Kidney (tissue), 14 donors: Measurements from ENCODE around the gene TRPV5. TPM values are rescaled to one million over a fixed set of nuclear protein-coding genes. Genes with fewer than 3 reads are reported as not detected.

Experiments
- DNase-seq, 5 donors: peaks; one replicate each; pipeline ENCODE4 v3.0.0-alpha.2; 2013 to 2020
- FAIRE-seq: peaks from 2 replicates; lab custom pipeline; 2012; peaks lifted over from hg19 to GRCh38; lab: Jason Lieb, UNC
- H3K27ac ChIP-seq, 2 donors: one replicate each; pipeline ENCODE4 v1.7.0; 2013; ENCODE audit warnings: low read depth in 2 of 2, low read length in 2 of 2, inconsistent platforms in 1 of 2
- H3K27me3 ChIP-seq: one replicate; pipeline ENCODE4 v1.7.1; 2013; ENCODE audit warnings: low read length, inconsistent platforms; ENCODE audit not compliant: control insufficient read depth, insufficient read depth
- H3K36me3 ChIP-seq, 3 donors: one replicate each; pipeline versions ENCODE4 v1.7.0 to v1.7.1; 2013; ENCODE audit warnings: low read length in 3 of 3, control low read depth in 1 of 3, inconsistent platforms in 1 of 3; ENCODE audit not compliant: insufficient read depth in 3 of 3, control insufficient read depth in 2 of 3
- H3K4me1 ChIP-seq, 3 donors: one replicate each; pipeline versions ENCODE4 v1.7.0 to v1.7.1; 2013; ENCODE audit warnings: low read length in 3 of 3, inconsistent platforms in 1 of 3, low read depth in 1 of 3; ENCODE audit not compliant: control insufficient read depth in 2 of 3, insufficient read depth in 2 of 3
- H3K4me3 ChIP-seq, 3 donors: one replicate each; pipeline versions ENCODE4 v1.7.0 to v1.8.1; 2013; ENCODE audit warnings: low read length in 3 of 3, control low read depth in 1 of 3, inconsistent platforms in 1 of 3
- H3K9ac ChIP-seq, 3 donors: one replicate each; pipeline versions ENCODE4 v1.7.0 to v1.7.1; 2013; ENCODE audit warnings: low read length in 3 of 3, control low read depth in 1 of 3, inconsistent platforms in 1 of 3
- H3K9me3 ChIP-seq, 3 donors: one replicate each; pipeline versions ENCODE4 v1.7.0 to v1.7.1; 2013; ENCODE audit warnings: low read length in 3 of 3, control low read depth in 1 of 3, inconsistent platforms in 1 of 3; ENCODE audit not compliant: control insufficient read depth in 2 of 3, insufficient read depth in 1 of 3
- CTCF ChIP-seq: IDR thresholded peaks from 3 replicates; pipeline ENCODE4 v1.5.1; 2012; ENCODE audit warnings: mild to moderate bottlenecking, moderate library complexity, borderline replicate concordance; ENCODE audit not compliant: insufficient read depth; ENCODE audit errors: extremely low read depth
- intact Hi-C: fragments of 100-400 bp; cut with DNase I; formaldehyde crosslinking; loops from one replicate; pipeline ENCODE4 v1.11.1; 2022
- polyA plus RNA-seq: library from polyadenylated mRNA; stranded (reverse); fragments of 350-450 nt; fragmentation: Illumina TruSeq; extraction: RNeasy Lipid Tissue Mini Kit (QIAGEN cat#74804); gene quantifications from one replicate; pipeline ENCODE4 v1.2.3, GENCODE V29; 2014; ENCODE audit warnings: low read depth, low replicate concordance; ENCODE audit not compliant: insufficient read depth
- total RNA-seq: library from RNA; stranded (reverse); fragmentation: NEBNext Ultra II Directional; extraction: Animal tissue kit (Norgen Biotek cat#: 25700); gene quantifications from one replicate; pipeline ENCODE4 v1.2.1, GENCODE V29; 2021
- donor health status: control.
- donor health status: control.
- donor health status: control.
- donor health status: control.
- donor health status: control.
- donor health status: DM: yes; HTN: yes; CAD: no.
- donor health status: Normal renal cell carcinoma (clear cell type).

The TRPV5 gene
- total and polyA plus RNA-seq, 2 donors from 2014 or later, result 1.3 to 1.4 TPM

GRCh38 chr7:142901426-142902259 is 31.9 kb downstream of the TRPV5 start:
- Histone ChIP-seq H3K9me3 (peaks cover 0 to 4% (median 2%) of the 10 kb centered on the region in 3 donors), H3K27me3 (no peaks in the 10 kb centered on the region), H3K27ac (no peak overlapping the region), H3K4me1 (no peaks in the 10 kb centered on the region), H3K4me3 (no peak overlapping the region), H3K36me3 (no peaks in the 10 kb centered on the region), H3K9ac (no peak overlapping the region)
- intact Hi-C loops, result no loop called here
- no peak for FAIRE-seq
- DNase-seq, result no peak
- TF ChIP-seq CTCF, result no peak

GRCh38 chr7:142899661-142900060 is 33.9 kb downstream of the TRPV5 start:
- Histone ChIP-seq H3K36me3 (no peaks in the 10 kb centered on the region), H3K4me3 (no peak overlapping the region), H3K4me1 (no peaks in the 10 kb centered on the region), H3K9me3 (peaks cover 0 to 3% (median under 1%) of the 10 kb centered on the region in 3 donors), H3K27me3 (no peaks in the 10 kb centered on the region), H3K27ac (no peak overlapping the region), H3K9ac (no peak overlapping the region)
- intact Hi-C loops, result no loop called here
- FAIRE-seq (no peak), DNase-seq (peak in 1 of 5 donors; percentile 11)
- TF ChIP-seq CTCF, result no peak

- no peak overlapping the region for H3K9ac ChIP-seq
- DNase-seq, result no peak
Observed at GRCh38 chr7:142898377-142899170, 35.0 kb downstream of the TRPV5 start.

More at GRCh38 chr7:142898377-142899170, 35.0 kb downstream of the TRPV5 start:
- Histone ChIP-seq H3K4me1 (no peaks in the 10 kb centered on the region), H3K27me3 (no peaks in the 10 kb centered on the region), H3K36me3 (no peaks in the 10 kb centered on the region), H3K9me3 (no peaks in the 10 kb centered on the region), H3K4me3 (no peak overlapping the region), H3K27ac (no peak overlapping the region)
- TF ChIP-seq CTCF, result no peak
- intact Hi-C loops, result no loop called here
- no peak for FAIRE-seq
